GM10266 (cell line): ENCODE measurements around the gene MUL1.

Source experiments
- DNase-seq: peaks from one replicate; pipeline ENCODE4 v3.0.0; 2012; ENCODE audit errors: extremely low spot score
- TF ChIP-seq, protein P1 (sequence below): IDR thresholded peaks from 2 replicates; pipeline ENCODE4 v1.5.1; 2012; ENCODE audit warnings: mild to moderate bottlenecking, low read depth; ENCODE audit not compliant: control insufficient read depth, insufficient read depth; ENCODE audit errors: missing control alignments

Gene MUL1

DNA sequence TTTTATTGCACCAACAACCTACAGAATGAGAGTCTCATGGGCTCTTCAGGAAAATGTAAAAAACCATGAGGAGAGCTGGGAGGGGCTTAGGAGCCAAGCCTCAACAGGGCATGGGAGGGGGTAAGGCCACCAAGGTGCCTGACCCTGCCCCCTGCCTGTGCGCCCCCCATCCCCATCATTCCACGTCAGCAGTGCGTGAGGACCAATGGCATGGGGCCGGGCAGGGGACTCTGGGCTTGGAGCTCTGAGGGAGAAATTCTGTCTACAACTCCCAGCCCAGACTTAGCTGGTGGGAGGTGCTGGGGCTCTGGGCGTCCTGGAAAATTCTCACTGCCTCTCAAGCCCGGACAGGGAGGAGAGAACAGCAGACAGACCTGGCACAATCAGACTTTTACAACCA, 16.8 kb downstream of the MUL1 start:
- TF ChIP-seq, protein P1, sequence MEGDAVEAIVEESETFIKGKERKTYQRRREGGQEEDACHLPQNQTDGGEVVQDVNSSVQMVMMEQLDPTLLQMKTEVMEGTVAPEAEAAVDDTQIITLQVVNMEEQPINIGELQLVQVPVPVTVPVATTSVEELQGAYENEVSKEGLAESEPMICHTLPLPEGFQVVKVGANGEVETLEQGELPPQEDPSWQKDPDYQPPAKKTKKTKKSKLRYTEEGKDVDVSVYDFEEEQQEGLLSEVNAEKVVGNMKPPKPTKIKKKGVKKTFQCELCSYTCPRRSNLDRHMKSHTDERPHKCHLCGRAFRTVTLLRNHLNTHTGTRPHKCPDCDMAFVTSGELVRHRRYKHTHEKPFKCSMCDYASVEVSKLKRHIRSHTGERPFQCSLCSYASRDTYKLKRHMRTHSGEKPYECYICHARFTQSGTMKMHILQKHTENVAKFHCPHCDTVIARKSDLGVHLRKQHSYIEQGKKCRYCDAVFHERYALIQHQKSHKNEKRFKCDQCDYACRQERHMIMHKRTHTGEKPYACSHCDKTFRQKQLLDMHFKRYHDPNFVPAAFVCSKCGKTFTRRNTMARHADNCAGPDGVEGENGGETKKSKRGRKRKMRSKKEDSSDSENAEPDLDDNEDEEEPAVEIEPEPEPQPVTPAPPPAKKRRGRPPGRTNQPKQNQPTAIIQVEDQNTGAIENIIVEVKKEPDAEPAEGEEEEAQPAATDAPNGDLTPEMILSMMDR = no peak
- DNase-seq = no peak

DNA sequence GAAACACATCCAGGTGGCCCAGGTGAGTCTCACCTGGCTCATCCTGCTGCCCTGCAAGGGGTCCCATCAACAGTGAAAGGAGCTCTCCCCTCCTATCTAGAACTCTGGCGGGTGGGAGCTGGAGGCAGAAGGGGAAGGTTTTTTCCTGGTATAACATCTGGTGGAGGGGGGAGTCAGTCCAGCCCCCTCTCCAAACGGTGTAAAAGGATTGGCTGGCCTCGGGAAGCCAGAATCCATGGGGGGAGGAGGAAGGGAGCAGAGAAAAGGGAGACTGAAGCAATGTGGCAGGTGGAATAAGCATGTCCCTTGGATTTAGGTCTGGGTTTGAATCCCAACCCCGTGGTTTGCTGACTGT, 20.7 kb downstream of the MUL1 start:
- DNase-seq = no peak
- TF ChIP-seq, protein P1 = no peak

DNA sequence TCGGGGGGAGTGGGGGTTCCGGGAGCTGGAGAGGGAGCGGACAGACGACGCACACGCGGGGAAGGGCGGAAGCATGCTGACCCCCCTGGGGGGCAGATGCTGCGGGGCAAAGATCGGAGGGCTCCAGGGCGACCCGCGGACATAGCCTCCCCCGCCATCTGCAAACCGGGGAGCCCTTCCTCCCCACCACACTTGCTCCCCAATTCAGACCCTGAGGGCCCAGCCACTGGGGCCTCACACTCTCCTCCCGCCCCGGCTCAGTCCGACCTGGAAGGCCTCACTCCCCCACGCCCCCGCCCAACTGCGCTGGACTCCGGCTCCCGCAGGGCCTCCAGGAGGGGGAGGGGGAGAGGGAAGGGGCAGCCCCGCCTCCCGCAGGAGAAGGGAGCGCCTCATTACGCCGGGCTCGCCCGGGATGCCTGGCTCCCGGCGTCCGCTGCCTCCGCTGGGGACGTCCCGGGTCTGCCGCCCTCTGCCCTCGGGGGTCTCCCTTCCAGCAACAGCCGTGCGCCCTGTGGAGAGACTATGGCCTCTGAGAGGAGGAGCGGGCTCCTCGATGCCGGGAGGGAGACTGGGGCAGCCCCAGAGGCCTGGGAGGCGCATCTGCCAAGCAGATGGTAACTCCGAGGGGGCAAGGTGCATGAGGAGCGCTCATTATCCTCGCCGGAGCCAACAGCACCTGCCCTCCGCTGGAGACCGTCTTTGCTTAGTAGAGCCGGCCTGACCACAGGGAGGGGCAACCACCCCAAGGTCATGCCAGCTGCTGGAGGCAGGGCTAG, 21.3 kb downstream of the MUL1 start:
- TF ChIP-seq, protein P1 = no peak
- DNase-seq = no peak

DNA sequence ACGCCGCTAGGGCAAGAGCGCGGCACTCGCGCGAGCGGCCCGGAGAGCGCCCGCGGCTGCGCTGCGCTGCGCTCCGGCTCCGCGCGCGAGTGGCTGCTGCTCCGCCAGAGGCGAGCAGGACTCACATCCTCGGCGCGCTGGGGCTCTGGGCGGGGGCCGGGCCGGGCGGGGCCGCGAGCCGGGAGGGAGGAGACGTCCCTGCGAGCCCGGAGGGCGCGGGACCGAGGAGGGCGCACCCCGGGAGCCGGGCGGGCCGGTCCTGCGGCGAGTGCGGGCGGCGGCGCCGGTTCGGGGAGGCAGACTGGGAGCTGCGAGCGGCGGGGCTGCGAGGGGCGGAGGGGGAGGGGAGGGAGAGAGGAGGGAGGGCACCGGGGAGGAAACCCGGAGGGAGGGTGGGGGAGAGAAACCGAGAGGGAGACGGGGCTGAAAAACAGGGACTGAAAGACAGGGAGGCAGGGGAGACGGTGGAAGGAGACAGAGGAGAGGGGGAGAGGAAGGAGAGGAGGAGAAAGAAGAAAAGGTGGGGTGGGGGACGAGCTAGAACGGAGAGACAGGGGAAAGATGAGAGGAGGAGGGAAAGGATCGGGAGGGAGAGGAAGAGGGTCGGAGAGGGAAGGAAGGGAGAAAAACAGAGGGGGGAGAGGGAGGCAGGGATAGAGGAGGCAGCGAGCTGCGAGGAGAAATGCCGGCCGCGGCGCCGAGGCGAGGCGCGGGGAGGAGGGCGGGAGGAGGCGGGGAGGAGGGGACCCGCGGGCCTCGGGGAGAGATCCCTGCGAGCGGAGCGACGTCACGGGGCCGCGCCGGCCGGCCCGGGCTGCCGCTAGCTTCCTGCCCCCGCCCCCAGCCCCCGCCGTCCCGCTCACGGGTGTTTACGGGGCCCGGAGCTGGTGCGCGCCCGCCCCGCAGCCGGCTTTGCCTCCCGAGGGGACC, 22.2 kb downstream of the MUL1 start, which contains the start of gene CAMK2N1:
TSS of gene CAMK2N1 (minus strand) at position 684 of the 930 bp plus-strand sequence. CDS start 831 bp downstream, outside the sequence.
- peak; percentile 49 for DNase-seq

DNA sequence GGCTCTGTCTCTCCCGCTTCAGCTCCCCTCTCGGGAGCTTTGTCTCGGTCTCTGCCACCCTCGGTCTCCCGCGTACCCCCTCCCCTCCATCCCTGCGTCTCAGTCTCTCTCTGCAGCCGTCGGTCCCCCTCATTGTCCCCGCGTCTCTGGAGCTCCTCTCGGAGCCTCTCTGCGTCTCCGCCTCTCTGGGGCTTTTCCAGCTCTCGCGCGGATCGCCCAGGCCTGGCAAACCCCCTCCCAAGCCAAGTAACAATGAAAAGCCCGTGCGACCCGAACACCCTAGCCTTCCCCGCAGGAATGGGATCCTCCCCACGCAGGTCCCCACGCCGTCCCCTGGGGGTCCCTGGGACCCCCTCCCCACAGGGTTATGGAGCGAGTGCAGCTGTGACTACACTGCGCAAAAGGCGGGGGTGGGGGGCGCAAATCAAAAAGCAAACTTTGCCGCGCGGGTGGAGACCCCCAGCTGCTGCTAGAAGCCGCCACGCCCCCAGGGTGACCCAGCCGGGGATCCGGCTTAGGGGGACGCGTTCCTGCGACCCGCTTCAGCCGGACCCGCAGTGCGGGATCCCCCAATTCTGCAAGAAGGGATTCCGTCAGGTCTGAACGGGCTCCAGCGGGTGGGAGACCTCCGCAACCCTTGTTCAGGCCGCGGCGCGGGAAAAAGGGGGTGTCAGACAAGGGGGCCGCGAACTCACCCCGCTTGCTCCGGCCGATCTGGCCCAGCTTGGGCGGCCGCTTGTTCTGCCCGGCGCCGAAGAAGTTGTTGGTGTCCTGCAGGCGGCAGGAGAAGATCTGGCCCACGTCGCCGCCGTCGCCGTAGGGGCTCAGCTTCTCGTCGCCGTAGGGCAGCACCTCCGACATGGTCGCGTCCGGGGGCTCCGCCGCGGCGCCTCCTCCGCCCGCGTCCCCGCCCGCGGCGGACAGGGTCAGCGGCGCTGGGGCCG, 23.2 kb downstream of the MUL1 start:
- TF ChIP-seq, protein P1 = no peak
- DNase-seq = no peak

More for the DNA sequence above, 22.2 kb downstream of the MUL1 start, which contains the start of gene CAMK2N1:
- TF ChIP-seq, protein P1 = no peak

DNA sequence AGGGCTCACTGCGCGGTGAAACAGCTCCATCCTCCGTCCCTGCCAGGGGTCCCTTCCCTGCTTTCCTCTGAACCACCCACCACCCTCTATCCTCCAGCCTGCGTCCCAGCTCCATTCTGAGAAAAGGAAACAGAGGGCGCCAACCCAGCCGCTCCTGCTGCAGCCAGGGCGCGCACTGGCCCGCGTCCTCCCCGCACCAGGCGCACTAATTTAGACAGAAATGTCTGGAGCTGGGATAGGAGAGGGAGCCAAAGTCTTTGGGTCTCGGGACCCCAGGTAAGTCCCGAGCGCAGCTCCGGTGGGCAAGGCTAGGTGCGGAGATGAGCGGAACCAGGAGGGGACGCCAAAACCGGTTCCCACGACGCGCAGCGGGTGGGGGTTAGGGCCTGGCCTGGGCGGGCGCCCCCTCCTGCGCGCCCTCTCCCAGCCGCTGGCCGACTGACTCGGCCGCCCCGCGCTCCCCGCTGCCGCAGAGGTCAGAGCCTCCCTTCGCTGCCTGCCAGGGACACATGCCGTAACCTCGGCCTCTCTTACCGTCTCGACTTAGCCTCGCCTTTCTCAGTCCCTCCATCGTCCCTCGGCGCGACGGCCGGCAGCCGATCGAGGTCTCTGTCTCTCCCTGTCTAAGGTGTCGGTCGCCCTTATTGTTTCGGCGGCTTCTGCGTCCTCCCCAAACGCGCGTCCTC, 24.0 kb downstream of the MUL1 start:
- TF ChIP-seq, protein P1 = no peak
- peak; percentile 45 for DNase-seq
